ENCODE measurements around the gene OR2Y1.
A peak's percentile ranks its signal among the peaks of the same experiment; 100 is the strongest.
"Not testable (repeated sequence)": the region's sequence is repeated elsewhere in the genome, so short reads cannot be mapped to it uniquely, and the experiment has no call there.

The OR2Y1 gene

GRCh38 chr5:180739958-180740357 lies at the start of gene OR2Y1:
Gene OR2Y1, minus strand, starts transcription at chr5:180740058. Its CDS starts 0 bp downstream, at chr5:180740058.
- DNase-seq (ENCODE audit: low spot score) = no peak

- not testable (repeated sequence) for DNase-seq (ENCODE audit: low spot score)
Measured at GRCh38 chr5:180788651-180789410, 49.0 kb upstream of the OR2Y1 start.

- no peak for DNase-seq (ENCODE audit: low spot score)
Measured at GRCh38 chr5:180787711-180788431, 48.0 kb upstream of the OR2Y1 start.

GRCh38 chr5:180786531-180787398 lies 46.9 kb upstream of the OR2Y1 start:
- DNase-seq (ENCODE audit: low spot score) = no peak

- peak; percentile 73 for DNase-seq (ENCODE audit: low spot score)
Measured at GRCh38 chr5:180785794-180786221, 46.0 kb upstream of the OR2Y1 start.

- peak; percentile 40 for DNase-seq (ENCODE audit: low spot score)
Measured at GRCh38 chr5:180785121-180785781, 45.4 kb upstream of the OR2Y1 start.

- peak; percentile 78 for DNase-seq (ENCODE audit: low spot score)
Measured at GRCh38 chr5:180784497-180785097, 44.7 kb upstream of the OR2Y1 start.

GRCh38 chr5:180783340-180784052 lies 43.6 kb upstream of the OR2Y1 start:
- DNase-seq (ENCODE audit: low spot score) = no peak

- no peak for DNase-seq (ENCODE audit: low spot score)
Measured at GRCh38 chr5:180782748-180783147, 42.9 kb upstream of the OR2Y1 start.

GRCh38 chr5:180781900-180782326 lies 42.1 kb upstream of the OR2Y1 start:
- not testable (repeated sequence) for DNase-seq (ENCODE audit: low spot score)

- no peak for DNase-seq (ENCODE audit: low spot score)
Measured at GRCh38 chr5:180779985-180780610, 40.2 kb upstream of the OR2Y1 start.

GRCh38 chr5:180777475-180777874 lies 37.6 kb upstream of the OR2Y1 start:
- DNase-seq (ENCODE audit: low spot score) = no peak

GRCh38 chr5:180776376-180776775 lies 36.5 kb upstream of the OR2Y1 start:
- DNase-seq (ENCODE audit: low spot score) = no peak

- no peak for DNase-seq (ENCODE audit: low spot score)
Measured at GRCh38 chr5:180775624-180776023, 35.8 kb upstream of the OR2Y1 start.

GRCh38 chr5:180771839-180772238 lies 32.0 kb upstream of the OR2Y1 start:
- DNase-seq (ENCODE audit: low spot score) = no peak

- DNase-seq (ENCODE audit: low spot score) = no peak
Measured at GRCh38 chr5:180769821-180770220, 30.0 kb upstream of the OR2Y1 start.

GRCh38 chr5:180755601-180756000 lies 15.7 kb upstream of the OR2Y1 start:
- DNase-seq (ENCODE audit: low spot score) = no peak

GRCh38 chr5:180744253-180744652 lies 4.4 kb upstream of the OR2Y1 start:
- no peak for DNase-seq (ENCODE audit: low spot score)

- DNase-seq (ENCODE audit: low spot score) = no peak
Measured at GRCh38 chr5:180742727-180743126, 2.9 kb upstream of the OR2Y1 start.

- not testable (repeated sequence) for DNase-seq (ENCODE audit: low spot score)
Measured at GRCh38 chr5:180740953-180741352, 1.1 kb upstream of the OR2Y1 start.

Measured in kidney tubule cell (primary cell).